K562 (cell line): ENCODE results near the gene CRADD. TPM values are rescaled to one million over a fixed set of nuclear protein-coding genes. Genes with fewer than 3 reads are reported as not detected.
A peak's percentile ranks its signal among the peaks of the same experiment; 100 is the strongest.

Source experiments
- BRCA1 ChIP-seq, 2 experiments: fragments of 450-650 bp in 1 of 2; sonication (generic) in 1 of 2; formaldehyde crosslinking in 1 of 2; IDR thresholded peaks; 2 replicates each; pipeline versions ENCODE4 v1.5.0 to v1.6.1; 2017 to 2020; ENCODE audit warnings: mild to moderate bottlenecking in 1 of 2, missing genetic modification reagents in 1 of 2
- CCNT2 ChIP-seq: IDR thresholded peaks from 2 replicates; pipeline ENCODE4 v1.6.1; 2011; ENCODE audit warnings: borderline replicate concordance, low read depth, mild to moderate bottlenecking, moderate library complexity, mixed read lengths, low read length; ENCODE audit not compliant: insufficient read length; ENCODE audit errors: extremely low read depth
- EGR1 ChIP-seq: fragments of 450-650 bp; conservative IDR thresholded peaks from 2 replicates; pipeline ENCODE4 v1.6.1; 2017; ENCODE audit warnings: mild to moderate bottlenecking
- EP400 ChIP-seq: fragments of 450-650 bp; IDR thresholded peaks from 2 replicates; pipeline ENCODE4 v1.6.1; 2017; ENCODE audit warnings: antibody characterized with exemption, mild to moderate bottlenecking, moderate library complexity
- HDAC2 ChIP-seq: fragments of 450-650 bp; IDR thresholded peaks from 2 replicates; pipeline ENCODE4 v1.6.1; 2016; ENCODE audit warnings: mild to moderate bottlenecking
- HNRNPL ChIP-seq: fragments of 200-400 bp; formaldehyde crosslinking; IDR thresholded peaks from 2 replicates; pipeline ENCODE4 v1.6.1; 2017; ENCODE audit warnings: low read depth, mild to moderate bottlenecking, low read length
- JUND ChIP-seq, 2 experiments: IDR thresholded peaks; 2 replicates in 1 of 2; 3 replicates in 1 of 2; pipeline ENCODE4 v1.6.1; 2011; ENCODE audit warnings: borderline replicate concordance in 2 of 2, low read depth in 2 of 2, low read length in 2 of 2, improper control_type of control experiment in 1 of 2, missing biosample characterization in 1 of 2, missing genetic modification characterization in 1 of 2, missing genetic modification reagents in 1 of 2
- MAZ ChIP-seq, 2 experiments: fragments of 450-650 bp in 1 of 2; sonication (generic) in 1 of 2; formaldehyde crosslinking; IDR thresholded peaks in 1 of 2; conservative IDR thresholded peaks in 1 of 2; 2 replicates each; pipeline versions ENCODE4 v1.4.0 to v1.5.0; 2020; ENCODE audit warnings: mild to moderate bottlenecking in 1 of 2, missing genetic modification reagents in 1 of 2
- MEIS2 ChIP-seq: fragments of 450-650 bp; IDR thresholded peaks from 2 replicates; pipeline ENCODE4 v1.6.1; 2014; ENCODE audit warnings: mild to moderate bottlenecking; ENCODE audit not compliant: partially characterized antibody
- MYBL2 ChIP-seq, 2 experiments: fragments of 450-650 bp in 1 of 2; sonication (generic) in 1 of 2; formaldehyde crosslinking in 1 of 2; IDR thresholded peaks; 2 replicates each; pipeline versions ENCODE4 v1.6.1 to v1.8.1; 2017 to 2022; ENCODE audit warnings: borderline replicate concordance in 1 of 2, inconsistent platforms in 1 of 2, low read depth in 1 of 2, mild to moderate bottlenecking in 1 of 2, missing genetic modification reagents in 1 of 2, moderate library complexity in 1 of 2
- NFATC3 ChIP-seq: fragments of 450-650 bp; IDR thresholded peaks from 2 replicates; pipeline ENCODE4 v1.6.1; 2017; ENCODE audit warnings: mild to moderate bottlenecking
- NR2C2 ChIP-seq, 2 experiments: fragments of 200-800 bp in 1 of 2; sonication (Bioruptor generic) in 1 of 2; sonication (generic) in 1 of 2; formaldehyde crosslinking in 1 of 2; IDR thresholded peaks; 2 replicates each; pipeline versions ENCODE4 v1.6.1 to v1.8.0; 2016 to 2022; ENCODE audit warnings: mild to moderate bottlenecking in 1 of 2, missing compliant biosample characterization in 1 of 2, missing genetic modification characterization in 1 of 2, missing genetic modification reagents in 1 of 2
- PHF8 ChIP-seq: fragments of 200-600 bp; sonication (generic); IDR thresholded peaks from 2 replicates; pipeline ENCODE4 v1.6.1; 2012; ENCODE audit warnings: mixed run types, mild to moderate bottlenecking, inconsistent platforms, low read length, moderate library complexity, borderline replicate concordance
- PHTF2 ChIP-seq: fragments of 250-450 bp; sonication (Bioruptor Pico); IDR thresholded peaks from 2 replicates; pipeline ENCODE4 v1.5.0; 2021; ENCODE audit warnings: mild to moderate bottlenecking
- PML ChIP-seq: IDR thresholded peaks from 2 replicates; pipeline ENCODE4 v1.6.1; 2012; ENCODE audit warnings: low read length, inconsistent platforms
- PRPF4 ChIP-seq: fragments of 200-400 bp; formaldehyde crosslinking; IDR thresholded peaks from one replicate; pipeline ENCODE4 v1.6.1; 2017; ENCODE audit warnings: low read length, low read depth, mild to moderate bottlenecking; ENCODE audit not compliant: insufficient read depth, poor library complexity, severe bottlenecking
- SMARCA5 ChIP-seq: fragments of 450-650 bp; IDR thresholded peaks from 2 replicates; pipeline ENCODE4 v1.6.1; 2016
- SRSF3 ChIP-seq: fragments of 200-400 bp; formaldehyde crosslinking; IDR thresholded peaks from 2 replicates; pipeline ENCODE4 v1.6.1; 2016; ENCODE audit warnings: mild to moderate bottlenecking, low read length, moderate library complexity; ENCODE audit not compliant: insufficient read depth
- ZBTB8A ChIP-seq: fragments of 450-650 bp; IDR thresholded peaks from 2 replicates; pipeline ENCODE4 v1.6.1; 2018; ENCODE audit warnings: mild to moderate bottlenecking, moderate library complexity; ENCODE audit not compliant: partially characterized antibody
- ZNF76 ChIP-seq: fragments of 250-450 bp; sonication (Bioruptor Pico); IDR thresholded peaks from 2 replicates; pipeline ENCODE4 v1.4.0; 2020; ENCODE audit warnings: mild to moderate bottlenecking, moderate library complexity, borderline replicate concordance
- polyA plus RNA-seq, 8 experiments: library from polyadenylated mRNA; depleted of rRNA in 4 of 8; stranded (reverse) in 5 of 8; unstranded in 3 of 8; fragments of >200 nt; fragmentation: Nextera tagmentation in 2 of 8; fragmentation: Illumina TruSeq in 1 of 8; extraction: Ambion mirVana in 2 of 8; extraction: Trizol in 1 of 8; gene quantifications; 2 replicates each; pipeline versions ENCODE4 v1.2.1 to v1.2.3, GENCODE V29; 2011 to 2014; ENCODE audit warnings: inconsistent platforms in 1 of 8, missing spikeins in 1 of 8
- total RNA-seq, 7 experiments: library from RNA; depleted of rRNA in 6 of 7; stranded (reverse); fragments of >200 nt in 6 of 7; fragmentation: Illumina TruSeq in 2 of 7; extraction: Trizol in 2 of 7; gene quantifications; 2 replicates each; pipeline versions ENCODE4 v1.2.1 to v1.2.3, GENCODE V29; 2011 to 2021; ENCODE audit warnings: low replicate concordance in 1 of 7
- TF ChIP-seq, protein P1 (sequence below): fragments of 450-650 bp; IDR thresholded peaks from 2 replicates; pipeline ENCODE4 v1.6.1; 2016; ENCODE audit warnings: low read depth, mild to moderate bottlenecking, moderate library complexity
- TF ChIP-seq, protein P2 (sequence below): fragments of 200-800 bp; sonication (Bioruptor generic); IDR thresholded peaks from 2 replicates; pipeline ENCODE4 v1.6.1; 2017; ENCODE audit warnings: missing genetic modification characterization, missing compliant biosample characterization

CRADD gene
- total and polyA plus RNA-seq, 9 of the 15 experiments (the other 6 are each of a cell fraction or from before 2014, with no cell fraction given) = 20.5 to 41.1 (median 25.9) TPM

DNA sequence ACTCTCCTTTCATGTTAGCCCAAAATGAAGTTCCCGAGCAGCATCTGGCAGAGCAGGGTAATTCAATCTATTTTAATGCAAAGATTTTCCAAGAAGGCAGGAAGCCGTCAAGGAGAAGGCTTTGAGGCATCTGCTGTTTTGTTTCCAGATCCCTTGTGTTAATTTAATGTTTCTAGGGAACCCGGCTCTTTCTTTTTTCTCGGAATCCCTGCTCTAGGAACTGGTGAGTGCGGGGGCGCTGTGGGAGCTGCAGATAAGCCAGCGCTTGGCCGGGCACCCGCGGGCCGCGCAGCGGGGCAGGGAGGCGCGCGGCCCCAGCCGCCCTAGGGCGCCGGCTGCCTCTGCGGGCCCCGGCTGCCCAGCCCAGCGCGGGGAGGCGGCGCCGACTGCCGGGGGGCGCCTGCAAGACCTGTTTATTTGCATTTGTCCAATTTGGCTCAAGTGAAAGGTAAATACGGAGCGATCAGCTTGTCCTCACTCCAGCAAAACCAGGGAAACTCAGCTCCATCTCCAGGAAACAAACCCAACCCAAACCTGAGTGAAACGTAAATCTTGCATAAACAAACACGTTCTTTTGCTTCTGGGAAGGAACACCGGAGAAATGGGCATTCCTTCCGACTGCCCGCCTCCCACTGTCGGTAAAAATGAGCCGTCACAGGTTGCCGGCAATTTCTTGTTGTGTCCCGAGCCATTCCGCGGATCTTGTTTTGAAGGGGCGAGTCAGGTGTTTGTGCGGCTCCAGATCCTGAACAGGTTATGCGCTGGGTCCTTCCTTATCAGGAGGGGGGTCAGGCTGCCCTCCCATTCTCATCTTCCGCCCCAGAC lies 65.1 kb downstream of the CRADD start (continued):
- TF ChIP-seq, protein P1, sequence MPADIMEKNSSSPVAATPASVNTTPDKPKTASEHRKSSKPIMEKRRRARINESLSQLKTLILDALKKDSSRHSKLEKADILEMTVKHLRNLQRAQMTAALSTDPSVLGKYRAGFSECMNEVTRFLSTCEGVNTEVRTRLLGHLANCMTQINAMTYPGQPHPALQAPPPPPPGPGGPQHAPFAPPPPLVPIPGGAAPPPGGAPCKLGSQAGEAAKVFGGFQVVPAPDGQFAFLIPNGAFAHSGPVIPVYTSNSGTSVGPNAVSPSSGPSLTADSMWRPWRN = 0 out of 2 replicates have a peak, but pooled peaks have one; percentile 15
- 0 out of 2 replicates have a peak, but pooled peaks have one; percentile 48 for TF ChIP-seq HDAC2
- TF ChIP-seq PHF8 = peak; percentile 49; the same call in 1 of the 2 replicates
- no peak for TF ChIP-seq ZBTB8A
- no peak for TF ChIP-seq SMARCA5
- TF ChIP-seq SRSF3 = no peak
- peak; percentile 86 for TF ChIP-seq MEIS2
- peak; percentile 77; the same call in 1 of the 2 replicates for TF ChIP-seq HNRNPL
- TF ChIP-seq, protein P2, sequence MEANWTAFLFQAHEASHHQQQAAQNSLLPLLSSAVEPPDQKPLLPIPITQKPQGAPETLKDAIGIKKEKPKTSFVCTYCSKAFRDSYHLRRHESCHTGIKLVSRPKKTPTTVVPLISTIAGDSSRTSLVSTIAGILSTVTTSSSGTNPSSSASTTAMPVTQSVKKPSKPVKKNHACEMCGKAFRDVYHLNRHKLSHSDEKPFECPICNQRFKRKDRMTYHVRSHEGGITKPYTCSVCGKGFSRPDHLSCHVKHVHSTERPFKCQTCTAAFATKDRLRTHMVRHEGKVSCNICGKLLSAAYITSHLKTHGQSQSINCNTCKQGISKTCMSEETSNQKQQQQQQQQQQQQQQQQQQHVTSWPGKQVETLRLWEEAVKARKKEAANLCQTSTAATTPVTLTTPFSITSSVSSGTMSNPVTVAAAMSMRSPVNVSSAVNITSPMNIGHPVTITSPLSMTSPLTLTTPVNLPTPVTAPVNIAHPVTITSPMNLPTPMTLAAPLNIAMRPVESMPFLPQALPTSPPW (CRISPR knock-in tag) = peak; percentile 70
- no peak for TF ChIP-seq PRPF4
- peak; percentile 50; the same call in 1 of the 2 replicates for TF ChIP-seq NFATC3
- TF ChIP-seq EGR1 = peak; percentile 97
- TF ChIP-seq CCNT2 = peak; percentile 100
- TF ChIP-seq EP400 = peak; percentile 65
- no peak for TF ChIP-seq BRCA1 (IDR thresholded peaks at IDR 0.05)
- TF ChIP-seq BRCA1 (CRISPR knock-in tag; IDR thresholded peaks at IDR 0.05) = no peak
- TF ChIP-seq PHTF2 (CRISPR knock-in tag) = no peak
- peak; percentile 51; the same call in 1 of the 2 replicates for TF ChIP-seq PML
- peak; percentile 16 to 73; a peak in 3 of 4 replicates for TF ChIP-seq MAZ (CRISPR knock-in tag; conservative IDR thresholded peaks at IDR 0.05 in 1 of 2, IDR thresholded peaks at IDR 0.05 in 1 of 2)
- no peak for TF ChIP-seq ZNF76 (CRISPR knock-in tag)
- TF ChIP-seq JUND (IDR thresholded peaks at IDR 0.05; ENCODE audit: borderline replicate concordance, low read depth, low read length) = 0 out of 2 replicates have a peak, but pooled peaks have one; percentile 1
- peak; percentile 46; the same call in 1 of the 3 replicates for TF ChIP-seq JUND (tag; IDR thresholded peaks at IDR 0.05; ENCODE audit: borderline replicate concordance, low read depth, low read length)
- no peak for TF ChIP-seq NR2C2 (CRISPR knock-in tag; IDR thresholded peaks at IDR 0.05)
- peak; percentile 62; the same call in 1 of the 2 replicates for TF ChIP-seq NR2C2 (tag; IDR thresholded peaks at IDR 0.05)
- TF ChIP-seq MYBL2 (IDR thresholded peaks at IDR 0.05; ENCODE audit: low read depth) = no peak
- no peak for TF ChIP-seq MYBL2 (CRISPR knock-in tag; IDR thresholded peaks at IDR 0.05; ENCODE audit: borderline replicate concordance)
